ENCODE results near the gene CHRNB4. TPM values are rescaled to one million over a fixed set of nuclear protein-coding genes. Genes with fewer than 3 reads are reported as not detected.

CHRNB4 gene
- total RNA-seq, 1 donor from 2014 or later: not detected

DNA sequence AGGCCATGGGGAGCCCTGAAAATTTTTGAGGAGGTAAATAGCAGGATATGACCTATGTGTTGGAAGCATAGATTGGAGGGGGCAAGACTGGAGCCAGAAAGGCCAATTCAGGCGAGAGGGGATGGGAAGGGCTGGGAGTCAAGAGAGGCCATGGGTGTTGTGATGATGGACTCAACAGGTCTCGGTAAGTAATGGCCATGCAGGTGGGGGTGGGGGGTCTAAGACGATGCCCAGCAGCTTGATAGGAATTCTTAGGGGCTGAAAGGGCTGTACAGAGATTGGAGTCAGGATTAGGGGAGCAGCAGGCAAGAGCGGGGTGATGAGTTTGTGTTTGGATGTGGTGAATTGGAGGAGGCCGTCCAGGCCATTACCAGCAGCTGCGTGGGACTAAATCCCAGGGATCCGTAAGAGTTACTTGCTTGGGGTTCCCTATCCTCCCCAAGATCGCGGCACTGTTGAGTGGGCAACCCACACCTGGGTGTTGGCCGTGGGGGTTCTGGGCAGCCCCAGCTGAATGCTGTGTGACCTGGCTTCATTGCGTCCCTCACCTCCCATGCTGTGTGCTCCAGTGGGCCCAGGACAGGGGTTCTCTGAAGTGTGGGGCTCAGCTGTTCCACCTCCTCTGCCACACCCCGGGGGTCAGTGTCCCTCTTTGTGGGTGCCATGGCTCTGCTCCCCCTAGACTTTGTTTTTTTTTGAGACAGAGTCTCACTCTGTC, 41.8 kb upstream of the CHRNB4 start:
- no peak for DNase-seq
- Histone ChIP-seq H3K4me3 (no peak overlapping the region), H3K27ac (replicated peaks) (no peak overlapping the region), H3K4me1 (peaks cover 18% of the 10 kb centered on the region), H3K9me3 (replicated peaks) (no peaks in the 10 kb centered on the region), H3K27me3 (ENCODE audit: low read depth) (no peaks in the 10 kb centered on the region), H3K36me3 (no peaks in the 10 kb centered on the region)
- TF ChIP-seq, protein P1, sequence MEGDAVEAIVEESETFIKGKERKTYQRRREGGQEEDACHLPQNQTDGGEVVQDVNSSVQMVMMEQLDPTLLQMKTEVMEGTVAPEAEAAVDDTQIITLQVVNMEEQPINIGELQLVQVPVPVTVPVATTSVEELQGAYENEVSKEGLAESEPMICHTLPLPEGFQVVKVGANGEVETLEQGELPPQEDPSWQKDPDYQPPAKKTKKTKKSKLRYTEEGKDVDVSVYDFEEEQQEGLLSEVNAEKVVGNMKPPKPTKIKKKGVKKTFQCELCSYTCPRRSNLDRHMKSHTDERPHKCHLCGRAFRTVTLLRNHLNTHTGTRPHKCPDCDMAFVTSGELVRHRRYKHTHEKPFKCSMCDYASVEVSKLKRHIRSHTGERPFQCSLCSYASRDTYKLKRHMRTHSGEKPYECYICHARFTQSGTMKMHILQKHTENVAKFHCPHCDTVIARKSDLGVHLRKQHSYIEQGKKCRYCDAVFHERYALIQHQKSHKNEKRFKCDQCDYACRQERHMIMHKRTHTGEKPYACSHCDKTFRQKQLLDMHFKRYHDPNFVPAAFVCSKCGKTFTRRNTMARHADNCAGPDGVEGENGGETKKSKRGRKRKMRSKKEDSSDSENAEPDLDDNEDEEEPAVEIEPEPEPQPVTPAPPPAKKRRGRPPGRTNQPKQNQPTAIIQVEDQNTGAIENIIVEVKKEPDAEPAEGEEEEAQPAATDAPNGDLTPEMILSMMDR (IDR thresholded peaks at IDR 0.05; ENCODE audit: borderline replicate concordance): no peak
- intact Hi-C loops (cut with micrococcal nuclease): no loop called here

GRCh38 chr15:78682004-78682651, 41.1 kb upstream of the CHRNB4 start:
- no peak for DNase-seq
- intact Hi-C loops (cut with micrococcal nuclease): no loop called here
- no peak overlapping the region for H3K4me3 ChIP-seq
- no peaks in the 10 kb centered on the region for H3K27me3 ChIP-seq (ENCODE audit: low read depth)
- H3K36me3 ChIP-seq: no peaks in the 10 kb centered on the region
- H3K4me1 ChIP-seq: peaks cover 18% of the 10 kb centered on the region
- H3K27ac ChIP-seq (replicated peaks): no peak overlapping the region
- TF ChIP-seq, protein P1 (IDR thresholded peaks at IDR 0.05; ENCODE audit: borderline replicate concordance): no peak
- H3K9me3 ChIP-seq (replicated peaks): no peaks in the 10 kb centered on the region

- H3K4me3 ChIP-seq: no peak overlapping the region
- no peaks in the 10 kb centered on the region for H3K36me3 ChIP-seq
- peaks cover 14% of the 10 kb centered on the region for H3K4me1 ChIP-seq
- DNase-seq: no peak
- TF ChIP-seq, protein P1 (IDR thresholded peaks at IDR 0.05; ENCODE audit: borderline replicate concordance): no peak
- H3K9me3 ChIP-seq (replicated peaks): no peaks in the 10 kb centered on the region
- H3K27me3 ChIP-seq (ENCODE audit: low read depth): no peaks in the 10 kb centered on the region
- no peak overlapping the region for H3K27ac ChIP-seq (replicated peaks)
- intact Hi-C loops (cut with micrococcal nuclease): no loop called here
Measured at GRCh38 chr15:78681281-78682003, 40.4 kb upstream of the CHRNB4 start.

GRCh38 chr15:78680431-78681075, 39.5 kb upstream of the CHRNB4 start:
- Histone ChIP-seq H3K4me3 (no peak overlapping the region), H3K27me3 (ENCODE audit: low read depth) (no peaks in the 10 kb centered on the region), H3K27ac (replicated peaks) (no peak overlapping the region), H3K36me3 (no peaks in the 10 kb centered on the region), H3K9me3 (replicated peaks) (no peaks in the 10 kb centered on the region), H3K4me1 (peaks cover 7% of the 10 kb centered on the region)
- TF ChIP-seq, protein P1 (IDR thresholded peaks at IDR 0.05; ENCODE audit: borderline replicate concordance): no peak
- intact Hi-C loops (cut with micrococcal nuclease): no loop called here
- no peak for DNase-seq

DNA sequence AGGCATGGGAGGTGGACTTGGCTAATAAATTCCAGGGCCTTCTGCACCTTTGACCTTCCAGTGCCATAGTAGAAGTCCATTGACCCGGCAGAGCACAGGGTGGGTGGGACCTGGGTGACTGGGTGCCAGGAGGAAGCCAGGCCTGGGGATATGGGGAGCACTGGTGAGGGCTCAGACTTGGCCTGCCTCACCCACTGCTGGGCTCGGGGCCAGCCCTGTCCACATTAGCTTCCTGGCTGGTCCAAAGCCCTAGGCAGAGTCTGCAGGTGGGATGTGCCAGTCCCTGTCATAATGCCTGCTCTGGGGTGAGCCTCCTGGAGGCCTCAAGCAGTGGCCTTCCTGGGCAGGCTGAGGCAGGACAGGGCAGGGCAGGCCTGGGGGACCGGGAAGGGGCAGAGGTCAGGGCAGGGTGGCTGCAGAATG, 38.1 kb upstream of the CHRNB4 start:
- Histone ChIP-seq H3K27ac (replicated peaks) (no peak overlapping the region), H3K27me3 (ENCODE audit: low read depth) (no peaks in the 10 kb centered on the region), H3K4me1 (no peaks in the 10 kb centered on the region), H3K36me3 (no peaks in the 10 kb centered on the region), H3K4me3 (no peak overlapping the region), H3K9me3 (replicated peaks) (no peaks in the 10 kb centered on the region)
- no peak for DNase-seq
- TF ChIP-seq, protein P1 (IDR thresholded peaks at IDR 0.05; ENCODE audit: borderline replicate concordance): no peak
- intact Hi-C loops (cut with micrococcal nuclease): no loop called here
